Keratinocyte (primary cell): ENCODE results near the gene TEDC2.

Experiments
- CTCF ChIP-seq, 3 experiments: IDR thresholded peaks in 1 of 3; conservative IDR thresholded peaks in 1 of 3; optimal IDR thresholded peaks in 1 of 3; 2 replicates in 2 of 3; 3 replicates in 1 of 3; pipeline versions ENCODE3 to v1.5.1; 2011; ENCODE audit warnings: low read length in 3 of 3, mild to moderate bottlenecking in 3 of 3, moderate library complexity in 2 of 3, control low read depth in 1 of 3, inconsistent platforms in 1 of 3; ENCODE audit not compliant: insufficient read depth in 2 of 3; ENCODE audit errors: extremely low read depth in 1 of 3
- EZH2 ChIP-seq: IDR thresholded peaks from one replicate; pipeline ENCODE4 v1.6.1; 2012; ENCODE audit warnings: inconsistent platforms, mild to moderate bottlenecking, low read length, moderate library complexity

DNA sequence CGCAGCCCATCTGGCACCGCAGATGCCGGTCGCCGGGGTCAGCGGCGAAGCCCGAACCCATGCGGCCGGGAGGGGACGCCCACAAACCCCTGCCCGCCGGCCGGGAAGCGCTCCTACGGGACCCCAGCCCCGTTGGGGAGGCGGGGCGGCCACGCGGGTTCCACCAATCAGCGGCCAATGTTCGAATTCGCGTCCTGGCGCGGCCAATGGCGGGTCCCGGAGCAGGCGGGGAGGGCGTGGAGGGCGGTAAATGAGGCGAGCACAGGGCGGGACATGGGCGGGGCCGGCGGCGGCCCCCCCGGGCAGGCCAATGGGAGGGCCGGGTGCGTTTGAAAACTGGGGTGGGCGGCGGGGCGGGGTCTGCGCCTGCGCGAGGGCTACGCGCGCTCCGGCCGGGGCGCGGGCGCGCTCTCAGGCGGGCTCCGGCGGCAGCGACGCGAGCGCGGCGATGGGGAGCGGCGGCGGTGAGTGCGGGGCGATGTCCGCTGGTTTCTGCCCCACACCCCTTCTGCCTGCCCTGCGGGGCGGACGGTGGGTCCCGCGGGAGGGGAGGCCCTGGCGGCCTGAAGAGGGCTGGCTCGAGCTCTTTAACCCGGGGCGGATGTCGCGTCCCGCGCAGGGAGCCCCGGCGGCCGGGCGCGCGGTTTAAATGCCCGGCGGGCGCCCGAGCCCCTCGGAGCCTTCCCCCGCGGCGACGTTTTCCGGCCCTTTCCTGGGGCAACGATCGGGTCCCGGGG, 30.7 kb upstream of the TEDC2 start, which contains the start of gene CCNF:
- TF ChIP-seq CTCF (optimal IDR thresholded peaks at IDR 0.05 in 1 of 3, IDR thresholded peaks at IDR 0.05 in 1 of 3, conservative IDR thresholded peaks at IDR 0.05 in 1 of 3; ENCODE audit: extremely low read depth in 1 of 3, insufficient read depth in 2 of 3, low read length in 3 of 3) (no peak), EZH2 (no peak)
